ENCODE results near the gene METTL1. TPM values are rescaled to one million over a fixed set of nuclear protein-coding genes. Genes with fewer than 3 reads are reported as not detected.

The METTL1 gene
- total and polyA plus RNA-seq, 2 donors (not counting 1 experiment from before 2014, with no cell fraction given), result 9.1 to 9.2 TPM

DNA sequence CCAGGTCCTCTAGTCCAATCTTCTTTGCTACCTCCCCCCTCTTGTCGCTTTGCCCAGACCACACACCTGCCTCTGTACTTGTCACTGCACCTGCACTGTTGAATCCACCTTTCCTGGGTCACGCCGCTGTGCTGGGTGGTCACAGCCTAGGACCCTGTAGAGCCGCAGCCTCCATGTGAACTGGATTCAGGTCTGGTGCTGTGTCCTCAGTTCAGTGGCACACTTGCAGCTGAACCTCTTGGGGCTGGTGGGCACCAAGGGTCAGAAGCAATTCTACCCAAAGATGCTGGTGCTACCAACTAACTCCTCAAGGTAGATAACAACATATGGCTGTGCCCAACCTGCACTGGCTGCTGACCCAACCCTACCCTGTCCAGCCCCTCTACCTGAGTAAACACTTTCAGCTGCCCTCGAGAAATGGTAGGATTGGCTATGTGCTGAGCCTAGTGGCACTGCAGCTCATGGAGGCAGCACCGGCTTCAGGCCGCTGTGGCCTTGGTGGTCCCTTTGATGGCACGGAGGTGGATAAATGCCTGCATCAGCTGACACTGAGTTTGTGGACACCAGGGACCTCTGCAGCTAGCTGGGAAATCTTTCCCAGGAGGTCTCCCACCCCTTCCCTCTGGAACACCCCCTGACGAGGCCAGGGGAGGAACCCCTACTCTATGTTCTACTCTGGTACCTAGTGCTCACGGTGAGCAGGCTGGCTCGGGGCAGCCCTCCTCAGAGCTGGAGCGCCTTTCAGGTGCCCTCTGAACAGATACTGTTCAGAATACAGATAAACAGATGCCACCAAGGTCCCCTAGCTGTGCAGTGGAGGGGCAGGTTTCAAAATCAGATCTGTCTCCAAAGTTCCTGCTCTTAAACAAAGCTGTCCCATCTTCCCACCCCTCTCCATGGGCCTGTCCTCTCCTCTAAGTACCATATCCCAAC is 47.6 kb downstream of the METTL1 start:
- intact Hi-C loops (cut with micrococcal nuclease), result no loop called here
- Histone ChIP-seq H3K27me3 (replicated peaks in 1 of 4; ENCODE audit: control extremely low read depth in 1 of 4, control insufficient read depth in 3 of 4, insufficient read depth in 4 of 4, low read length in 3 of 4) (no peaks in the 10 kb centered on the region), H3K36me3 (replicated peaks in 1 of 2; ENCODE audit: control extremely low read depth in 1 of 2, control insufficient read depth in 1 of 2, extremely low read depth in 1 of 2, insufficient read depth in 2 of 2, low read length in 1 of 2) (peaks cover 0 to 53% of the 10 kb centered on the region in 2 experiments), H2AFZ (ENCODE audit: insufficient read depth, low read depth, low read length, poor library complexity, severe bottlenecking) (no peak overlapping the region), H3K9ac (ENCODE audit: low read length) (no peak overlapping the region), H3K4me3 (ENCODE audit: control extremely low read depth in 1 of 5, extremely low read depth in 1 of 5, insufficient read depth in 1 of 5, low read depth in 2 of 5, low read length in 4 of 5) (no peak overlapping the region), H3K9me3 (ENCODE audit: control extremely low read depth in 1 of 3, control insufficient read depth in 2 of 3, insufficient read depth in 1 of 3, low read length in 2 of 3) (peaks cover 0 to 7% (median 0%) of the 10 kb centered on the region in 3 donors), H3K27ac (ENCODE audit: low read length in 2 of 2) (no peak overlapping the region), H4K20me1 (ENCODE audit: control insufficient read depth, insufficient read depth, low read length, poor library complexity, severe bottlenecking) (peaks cover 7% of the 10 kb centered on the region), H3K79me2 (ENCODE audit: control insufficient read depth, insufficient read depth, low read length) (no peaks in the 10 kb centered on the region), H3K4me1 (ENCODE audit: control insufficient read depth in 2 of 2, insufficient read depth in 2 of 2, low read length in 2 of 2) (peaks cover 8 to 16% of the 10 kb centered on the region in 2 donors), H3K4me2 (replicated peaks; ENCODE audit: low read depth, low read length, poor library complexity, severe bottlenecking) (no peak overlapping the region)
- no peak for DNase-seq
- H3K4me3 Mint-ChIP-seq, result no peak overlapping the region
- peaks cover 16% of the 10 kb centered on the region for H3K4me1 Mint-ChIP-seq
- CTCF ChIA-PET, result no interaction called here
- H3K27ac Mint-ChIP-seq, result peak overlapping the region; percentile 58
- no peak for ATAC-seq (ENCODE audit: low read depth)
- POLR2A ChIA-PET, result interaction anchor here (0.6 kb wide), 1 partner anchor 1990 kb away, joined by 5 read pairs; no protein-coding TSS in a partner anchor
- TF ChIP-seq EZH2 (IDR thresholded peaks at IDR 0.05; ENCODE audit: borderline replicate concordance, insufficient read depth, low read depth, low read length, poor library complexity, severe bottlenecking), result no peak
- TF ChIP-seq, protein P1, sequence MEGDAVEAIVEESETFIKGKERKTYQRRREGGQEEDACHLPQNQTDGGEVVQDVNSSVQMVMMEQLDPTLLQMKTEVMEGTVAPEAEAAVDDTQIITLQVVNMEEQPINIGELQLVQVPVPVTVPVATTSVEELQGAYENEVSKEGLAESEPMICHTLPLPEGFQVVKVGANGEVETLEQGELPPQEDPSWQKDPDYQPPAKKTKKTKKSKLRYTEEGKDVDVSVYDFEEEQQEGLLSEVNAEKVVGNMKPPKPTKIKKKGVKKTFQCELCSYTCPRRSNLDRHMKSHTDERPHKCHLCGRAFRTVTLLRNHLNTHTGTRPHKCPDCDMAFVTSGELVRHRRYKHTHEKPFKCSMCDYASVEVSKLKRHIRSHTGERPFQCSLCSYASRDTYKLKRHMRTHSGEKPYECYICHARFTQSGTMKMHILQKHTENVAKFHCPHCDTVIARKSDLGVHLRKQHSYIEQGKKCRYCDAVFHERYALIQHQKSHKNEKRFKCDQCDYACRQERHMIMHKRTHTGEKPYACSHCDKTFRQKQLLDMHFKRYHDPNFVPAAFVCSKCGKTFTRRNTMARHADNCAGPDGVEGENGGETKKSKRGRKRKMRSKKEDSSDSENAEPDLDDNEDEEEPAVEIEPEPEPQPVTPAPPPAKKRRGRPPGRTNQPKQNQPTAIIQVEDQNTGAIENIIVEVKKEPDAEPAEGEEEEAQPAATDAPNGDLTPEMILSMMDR (IDR thresholded peaks at IDR 0.05), result no peak
- 98% methylated on average over 11 of the region's 12 CpGs for WGBS (ENCODE audit: insufficient coverage)
- no peaks in the 10 kb centered on the region for H3K27me3 Mint-ChIP-seq
- no peaks in the 10 kb centered on the region for H3K9me3 Mint-ChIP-seq (ENCODE audit: insufficient read depth)

DNA sequence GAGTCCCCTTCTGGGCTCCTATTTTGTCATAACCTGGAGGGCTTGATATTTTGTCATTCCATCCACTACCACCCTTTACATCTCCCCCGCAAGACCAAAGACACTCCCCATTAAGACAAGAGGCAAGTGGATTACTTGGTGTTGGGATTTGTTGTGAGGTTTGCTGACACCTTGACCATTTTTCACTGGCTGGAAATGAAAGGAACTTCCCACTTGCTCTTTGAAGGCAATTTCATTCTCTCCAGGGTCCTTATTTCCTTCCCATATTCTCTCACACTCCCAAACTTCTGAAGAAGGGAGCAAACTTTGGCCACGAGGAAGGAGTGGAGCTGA is 48.3 kb downstream of the METTL1 start:
- Mint-ChIP-seq H3K27ac (no peak overlapping the region), H3K4me1 (peaks cover 16% of the 10 kb centered on the region), H3K27me3 (no peaks in the 10 kb centered on the region), H3K9me3 (ENCODE audit: insufficient read depth) (no peaks in the 10 kb centered on the region), H3K4me3 (no peak overlapping the region)
- H2AFZ ChIP-seq (ENCODE audit: insufficient read depth, low read depth, low read length, poor library complexity, severe bottlenecking), result no peak overlapping the region
- H3K4me3 ChIP-seq (ENCODE audit: control extremely low read depth in 1 of 5, extremely low read depth in 1 of 5, insufficient read depth in 1 of 5, low read depth in 2 of 5, low read length in 4 of 5), result no peak overlapping the region
- peaks cover 0 to 58% of the 10 kb centered on the region in 2 experiments for H3K36me3 ChIP-seq (replicated peaks in 1 of 2; ENCODE audit: control extremely low read depth in 1 of 2, control insufficient read depth in 1 of 2, extremely low read depth in 1 of 2, insufficient read depth in 2 of 2, low read length in 1 of 2)
- ChIA-PET CTCF (interaction anchor here (0.5 kb wide), 1 partner anchor 33 kb away, joined by 4 read pairs; no protein-coding TSS in a partner anchor), POLR2A (no interaction called here)
- H3K4me1 ChIP-seq (ENCODE audit: control insufficient read depth in 2 of 2, insufficient read depth in 2 of 2, low read length in 2 of 2), result peaks cover 8 to 16% of the 10 kb centered on the region in 2 donors
- no peaks in the 10 kb centered on the region for H3K79me2 ChIP-seq (ENCODE audit: control insufficient read depth, insufficient read depth, low read length)
- no peak for DNase-seq
- no peaks in the 10 kb centered on the region for H3K27me3 ChIP-seq (replicated peaks in 1 of 4; ENCODE audit: control extremely low read depth in 1 of 4, control insufficient read depth in 3 of 4, insufficient read depth in 4 of 4, low read length in 3 of 4)
- no peak overlapping the region for H3K9ac ChIP-seq (ENCODE audit: low read length)
- peaks cover 0 to 7% (median 0%) of the 10 kb centered on the region in 3 donors for H3K9me3 ChIP-seq (ENCODE audit: control extremely low read depth in 1 of 3, control insufficient read depth in 2 of 3, insufficient read depth in 1 of 3, low read length in 2 of 3)
- intact Hi-C loops (cut with micrococcal nuclease), result no loop called here
- no CpG with 5 or more reads among the region's 2 CpGs for WGBS (ENCODE audit: insufficient coverage)
- peaks cover 7% of the 10 kb centered on the region for H4K20me1 ChIP-seq (ENCODE audit: control insufficient read depth, insufficient read depth, low read length, poor library complexity, severe bottlenecking)
- TF ChIP-seq EZH2 (IDR thresholded peaks at IDR 0.05; ENCODE audit: borderline replicate concordance, insufficient read depth, low read depth, low read length, poor library complexity, severe bottlenecking), result no peak
- TF ChIP-seq, protein P1 (IDR thresholded peaks at IDR 0.05), result no peak
- H3K27ac ChIP-seq (ENCODE audit: low read length in 2 of 2), result no peak overlapping the region
- ATAC-seq (ENCODE audit: low read depth), result no peak
- H3K4me2 ChIP-seq (replicated peaks; ENCODE audit: low read depth, low read length, poor library complexity, severe bottlenecking), result no peak overlapping the region
